GM23338 (cell line): ENCODE results near the gene ING5. TPM values are rescaled to one million over a fixed set of nuclear protein-coding genes. Genes with fewer than 3 reads are reported as not detected.

Experiments
- ATAC-seq: fragments of 200-7000 bp; cut with Tn5 transposase; 3 replicates; pipeline ENCODE4 v1.9.1; 2020
- DNase-seq: peaks from one replicate; pipeline ENCODE4 v3.0.0-alpha.2; 2015; ENCODE audit warnings: low spot score
- H2AFZ ChIP-seq: fragments of 200-600 bp; sonication (generic); 2 replicates; pipeline ENCODE4 v1.8.0; 2016; ENCODE audit warnings: antibody characterized with exemption, mild to moderate bottlenecking, moderate library complexity
- H3F3A ChIP-seq: fragments of 200-600 bp; sonication (generic); replicated peaks from 2 replicates; pipeline ENCODE4 v1.8.0; 2017; ENCODE audit warnings: antibody characterized with exemption, mixed run types, low read depth
- H3K27ac ChIP-seq: fragments of 200-600 bp; sonication (generic); 2 replicates; pipeline ENCODE4 v1.6.1; 2016; ENCODE audit warnings: low read depth
- H3K27me3 ChIP-seq: fragments of 200-600 bp; sonication (generic); 2 replicates; pipeline ENCODE4 v1.8.0; 2016; ENCODE audit warnings: mild to moderate bottlenecking, mixed run types, moderate library complexity; ENCODE audit not compliant: insufficient read depth
- H3K36me3 ChIP-seq: fragments of 200-600 bp; sonication (generic); 2 replicates; pipeline ENCODE4 v1.8.0; 2016; ENCODE audit warnings: mild to moderate bottlenecking; ENCODE audit not compliant: insufficient read depth
- H3K4me1 ChIP-seq: fragments of 200-600 bp; sonication (generic); 2 replicates; pipeline ENCODE4 v1.8.0; 2016; ENCODE audit warnings: mild to moderate bottlenecking, moderate library complexity; ENCODE audit not compliant: insufficient read depth
- H3K4me2 ChIP-seq: fragments of 200-600 bp; sonication (generic); 2 replicates; pipeline ENCODE4 v1.7.1; 2017; ENCODE audit warnings: mixed run types
- H3K4me3 ChIP-seq: fragments of 200-600 bp; sonication (generic); 2 replicates; pipeline ENCODE4 v1.6.1; 2016; ENCODE audit warnings: mixed run types
- H3K79me2 ChIP-seq: fragments of 200-600 bp; sonication (generic); replicated peaks from 2 replicates; pipeline ENCODE4 v1.8.0; 2017; ENCODE audit warnings: mild to moderate bottlenecking; ENCODE audit not compliant: insufficient read depth
- H3K9me2 ChIP-seq: fragments of 200-600 bp; sonication (generic); 2 replicates; pipeline ENCODE4 v1.8.0; 2017; ENCODE audit not compliant: insufficient read depth
- H4K20me1 ChIP-seq: fragments of 200-600 bp; sonication (generic); replicated peaks from 2 replicates; pipeline ENCODE4 v1.8.0; 2017; ENCODE audit warnings: mild to moderate bottlenecking; ENCODE audit not compliant: insufficient read depth
- H3K27ac Mint-ChIP-seq: 2 replicates; pipeline ENCODE4 v1.8.0; 2020; ENCODE audit warnings: inconsistent platforms, mild to moderate bottlenecking, moderate library complexity, mixed read lengths
- H3K27me3 Mint-ChIP-seq: 3 replicates; pipeline ENCODE4 v1.8.0; 2022; ENCODE audit warnings: low read depth, mild to moderate bottlenecking, moderate library complexity, mixed read lengths, inconsistent platforms; ENCODE audit not compliant: insufficient read depth, poor library complexity
- H3K36me3 Mint-ChIP-seq: 3 replicates; pipeline ENCODE4 v1.8.0; 2021; ENCODE audit warnings: low read depth, mild to moderate bottlenecking, inconsistent platforms, moderate library complexity, mixed read lengths
- H3K4me1 Mint-ChIP-seq: 3 replicates; pipeline ENCODE4 v1.8.0; 2020; ENCODE audit warnings: mild to moderate bottlenecking, inconsistent platforms, mixed read lengths
- H3K4me3 Mint-ChIP-seq: 3 replicates; pipeline ENCODE4 v1.8.0; 2021; ENCODE audit warnings: moderate library complexity, mild to moderate bottlenecking, inconsistent platforms, mixed read lengths
- H3K9me3 Mint-ChIP-seq: 3 replicates; pipeline ENCODE4 v1.8.0; 2020; ENCODE audit warnings: moderate library complexity, mild to moderate bottlenecking, inconsistent platforms, mixed read lengths
- CREB1 ChIP-seq: fragments of 250-450 bp; sonication (Bioruptor Pico); IDR thresholded peaks from 2 replicates; pipeline ENCODE4 v1.5.0; 2020; ENCODE audit warnings: low read depth, mild to moderate bottlenecking, moderate library complexity
- EZH2 ChIP-seq: fragments of 200-600 bp; sonication (generic); IDR thresholded peaks from one replicate; pipeline ENCODE4 v1.8.0; 2017; ENCODE audit warnings: antibody characterized with exemption, mild to moderate bottlenecking, low read depth; ENCODE audit not compliant: unreplicated experiment
- EZH2phosphoT487 ChIP-seq: fragments of 200-600 bp; sonication (generic); IDR thresholded peaks from one replicate; pipeline ENCODE4 v1.8.1; 2018; ENCODE audit warnings: antibody characterized with exemption; ENCODE audit not compliant: unreplicated experiment
- JUNB ChIP-seq: IDR thresholded peaks from one replicate; pipeline ENCODE4 v1.6.1; 2016; ENCODE audit warnings: antibody characterized with exemption; ENCODE audit not compliant: unreplicated experiment
- NANOG ChIP-seq: IDR thresholded peaks from 2 replicates; pipeline ENCODE4 v1.6.1; 2016; ENCODE audit warnings: antibody characterized with exemption, borderline replicate concordance
- POLR2AphosphoS5 ChIP-seq: IDR thresholded peaks from 2 replicates; pipeline ENCODE4 v1.6.1; 2016; ENCODE audit warnings: antibody characterized with exemption, low read depth
- REST ChIP-seq: IDR thresholded peaks from one replicate; pipeline ENCODE4 v1.6.1; 2018; ENCODE audit warnings: antibody characterized with exemption; ENCODE audit not compliant: unreplicated experiment
- ZNF114 ChIP-seq: fragments of 250-450 bp; sonication (Bioruptor Pico); IDR thresholded peaks from 2 replicates; pipeline ENCODE4 v1.5.0; 2020; ENCODE audit warnings: mild to moderate bottlenecking, moderate library complexity
- ZNF462 ChIP-seq: fragments of 250-450 bp; sonication (Bioruptor Pico); IDR thresholded peaks from 2 replicates; pipeline ENCODE4 v1.5.0; 2020; ENCODE audit warnings: mild to moderate bottlenecking, moderate library complexity
- polyA plus RNA-seq: library from polyadenylated mRNA; unstranded; fragments of >200 nt; fragmentation: Nextera tagmentation; extraction: Ambion mirVana; gene quantifications from 2 replicates; pipeline ENCODE4 v1.2.1, GENCODE V29; 2016
- total RNA-seq: library from RNA; depleted of rRNA; stranded (reverse); fragments of >200 nt; shearing (Covaris generic); gene quantifications from 2 replicates; pipeline ENCODE4 v1.2.3, GENCODE V29; 2014

Gene ING5
- total and polyA plus RNA-seq, 2 experiments from 2014 or later = 25.7 to 42.5 TPM

- Histone ChIP-seq H3K27me3 (no peaks in the 10 kb centered on the region), H4K20me1 (no peaks in the 10 kb centered on the region; the same call in 1 of the 2 replicates), H3K4me3 (no peak overlapping the region), H3K9me2 (no peaks in the 10 kb centered on the region), H2AFZ (no peak overlapping the region), H3K27ac (no peak overlapping the region), H3F3A (no peaks in the 10 kb centered on the region; the same call in none of the 2 replicates), H3K4me1 (no peaks in the 10 kb centered on the region), H3K36me3 (peaks cover 4% of the 10 kb centered on the region; the same call in 1 of the 2 replicates), H3K4me2 (no peak overlapping the region), H3K79me2 (no peaks in the 10 kb centered on the region)
- TF ChIP-seq ZNF114 (CRISPR knock-in tag) (no peak), EZH2 (no peak), JUNB (no peak)
- H3K27me3 Mint-ChIP-seq = peaks cover 8% of the 10 kb centered on the region
- no peak overlapping the region for H3K27ac Mint-ChIP-seq
- no peaks in the 10 kb centered on the region for H3K9me3 Mint-ChIP-seq
- ATAC-seq = no peak
- no peak overlapping the region for H3K4me3 Mint-ChIP-seq
- DNase-seq = no peak
- H3K36me3 Mint-ChIP-seq = peaks cover 48% of the 10 kb centered on the region
- peaks cover 7% of the 10 kb centered on the region; the same call in 2 of the 3 replicates for H3K4me1 Mint-ChIP-seq
Observed at GRCh38 chr2:241671457-241672240, 30.2 kb upstream of the ING5 start.

GRCh38 chr2:241672243-241673188 lies 29.3 kb upstream of the ING5 start:
- DNase-seq (no peak), ATAC-seq (no peak)
- peaks cover 52% of the 10 kb centered on the region for H3K36me3 Mint-ChIP-seq
- H3K27me3 Mint-ChIP-seq = peaks cover 8% of the 10 kb centered on the region
- no peaks in the 10 kb centered on the region; the same call in none of the 2 replicates for H3F3A ChIP-seq
- no peaks in the 10 kb centered on the region for H3K27me3 ChIP-seq
- H3K4me2 ChIP-seq = no peak overlapping the region
- H3K9me3 Mint-ChIP-seq = no peaks in the 10 kb centered on the region
- no peak overlapping the region for H3K4me3 ChIP-seq
- H3K27ac ChIP-seq = no peak overlapping the region
- no peak overlapping the region for H3K27ac Mint-ChIP-seq
- H2AFZ ChIP-seq = no peak overlapping the region
- H3K4me3 Mint-ChIP-seq = no peak overlapping the region
- peaks cover 4% of the 10 kb centered on the region; the same call in 1 of the 2 replicates for H3K36me3 ChIP-seq
- H3K4me1 Mint-ChIP-seq = peaks cover 5% of the 10 kb centered on the region; the same call in 2 of the 3 replicates
- no peaks in the 10 kb centered on the region for H3K4me1 ChIP-seq
- no peaks in the 10 kb centered on the region; the same call in 1 of the 2 replicates for H4K20me1 ChIP-seq
- H3K79me2 ChIP-seq = no peaks in the 10 kb centered on the region
- no peaks in the 10 kb centered on the region for H3K9me2 ChIP-seq
- TF ChIP-seq REST (no peak), EZH2 (no peak), ZNF462 (CRISPR knock-in tag) (no peak), ZNF114 (CRISPR knock-in tag) (no peak), EZH2phosphoT487 (no peak), CREB1 (CRISPR knock-in tag) (no peak), POLR2AphosphoS5 (no peak), NANOG (no peak)
